ENCODE data around the gene TOX3.

Gene TOX3

GRCh38 chr16:52499060-52499440 is 47.9 kb downstream of the TOX3 start:
- FAIRE-seq = no peak
- DNase-seq (ENCODE audit: insufficient read length, low spot score) = no peak
- TF ChIP-seq POU2F2 (IDR thresholded peaks at IDR 0.05; ENCODE audit: low read depth, low read length) (no peak), PAX5 (IDR thresholded peaks at IDR 0.05; ENCODE audit: insufficient read depth, low read length, severe bottlenecking) (no peak), TAF1 (IDR thresholded peaks at IDR 0.05; ENCODE audit: low read depth, low read length) (no peak), POLR2AphosphoS5 (IDR thresholded peaks at IDR 0.05; ENCODE audit: low read depth, low read length) (no peak), SPI1 (IDR thresholded peaks at IDR 0.05; ENCODE audit: low read depth, low read length) (no peak), POLR2A (IDR thresholded peaks at IDR 0.05; ENCODE audit: low read depth, low read length) (no peak)

GRCh38 chr16:52498328-52499059 is 48.4 kb downstream of the TOX3 start:
- DNase-seq (ENCODE audit: insufficient read length, low spot score) (no peak), FAIRE-seq (no peak)
- TF ChIP-seq SPI1 (IDR thresholded peaks at IDR 0.05; ENCODE audit: low read depth, low read length) (no peak), PAX5 (IDR thresholded peaks at IDR 0.05; ENCODE audit: insufficient read depth, low read length, severe bottlenecking) (no peak), POU2F2 (IDR thresholded peaks at IDR 0.05; ENCODE audit: low read depth, low read length) (no peak), POLR2AphosphoS5 (IDR thresholded peaks at IDR 0.05; ENCODE audit: low read depth, low read length) (no peak), POLR2A (IDR thresholded peaks at IDR 0.05; ENCODE audit: low read depth, low read length) (no peak), TAF1 (IDR thresholded peaks at IDR 0.05; ENCODE audit: low read depth, low read length) (no peak)

- DNase-seq (ENCODE audit: insufficient read length, low spot score) (no peak), FAIRE-seq (no peak)
- TF ChIP-seq SPI1 (IDR thresholded peaks at IDR 0.05; ENCODE audit: low read depth, low read length) (no peak), PAX5 (IDR thresholded peaks at IDR 0.05; ENCODE audit: insufficient read depth, low read length, severe bottlenecking) (no peak), TAF1 (IDR thresholded peaks at IDR 0.05; ENCODE audit: low read depth, low read length) (no peak), POU2F2 (IDR thresholded peaks at IDR 0.05; ENCODE audit: low read depth, low read length) (no peak), POLR2A (IDR thresholded peaks at IDR 0.05; ENCODE audit: low read depth, low read length) (no peak), POLR2AphosphoS5 (IDR thresholded peaks at IDR 0.05; ENCODE audit: low read depth, low read length) (no peak)
Observed at GRCh38 chr16:52497067-52497816, 49.7 kb downstream of the TOX3 start.

GRCh38 chr16:52496051-52496876 is 50.7 kb downstream of the TOX3 start:
- FAIRE-seq (no peak), DNase-seq (ENCODE audit: insufficient read length, low spot score) (no peak)
- no peak for TF ChIP-seq POLR2AphosphoS5 (IDR thresholded peaks at IDR 0.05; ENCODE audit: low read depth, low read length)
- TF ChIP-seq PAX5 (IDR thresholded peaks at IDR 0.05; ENCODE audit: insufficient read depth, low read length, severe bottlenecking) = no peak
- TF ChIP-seq POLR2A (IDR thresholded peaks at IDR 0.05; ENCODE audit: low read depth, low read length) = no peak
- TF ChIP-seq SPI1 (IDR thresholded peaks at IDR 0.05; ENCODE audit: low read depth, low read length) = no peak
- TF ChIP-seq TAF1 (IDR thresholded peaks at IDR 0.05; ENCODE audit: low read depth, low read length) = no peak
- no peak for TF ChIP-seq POU2F2 (IDR thresholded peaks at IDR 0.05; ENCODE audit: low read depth, low read length)

GRCh38 chr16:52494621-52495020 is 52.3 kb downstream of the TOX3 start:
- no peak for DNase-seq (ENCODE audit: insufficient read length, low spot score)
- no peak for TF ChIP-seq POU2F2 (IDR thresholded peaks at IDR 0.05; ENCODE audit: low read depth, low read length)
- FAIRE-seq = no peak

- DNase-seq (ENCODE audit: insufficient read length, low spot score) = no peak
- TF ChIP-seq POLR2A (IDR thresholded peaks at IDR 0.05; ENCODE audit: low read depth, low read length) (no peak), POLR2AphosphoS5 (IDR thresholded peaks at IDR 0.05; ENCODE audit: low read depth, low read length) (no peak), PAX5 (IDR thresholded peaks at IDR 0.05; ENCODE audit: insufficient read depth, low read length, severe bottlenecking) (no peak), TAF1 (IDR thresholded peaks at IDR 0.05; ENCODE audit: low read depth, low read length) (no peak), POU2F2 (IDR thresholded peaks at IDR 0.05; ENCODE audit: low read depth, low read length) (no peak), SPI1 (IDR thresholded peaks at IDR 0.05; ENCODE audit: low read depth, low read length) (no peak)
- FAIRE-seq = no peak
Observed at GRCh38 chr16:52494145-52494544, 52.8 kb downstream of the TOX3 start.

GRCh38 chr16:52492789-52493357 is 54.1 kb downstream of the TOX3 start:
- FAIRE-seq (no peak), DNase-seq (ENCODE audit: insufficient read length, low spot score) (no peak)
- TF ChIP-seq SPI1 (IDR thresholded peaks at IDR 0.05; ENCODE audit: low read depth, low read length) (no peak), POLR2AphosphoS5 (IDR thresholded peaks at IDR 0.05; ENCODE audit: low read depth, low read length) (no peak), TAF1 (IDR thresholded peaks at IDR 0.05; ENCODE audit: low read depth, low read length) (no peak), POU2F2 (IDR thresholded peaks at IDR 0.05; ENCODE audit: low read depth, low read length) (no peak), POLR2A (IDR thresholded peaks at IDR 0.05; ENCODE audit: low read depth, low read length) (no peak), PAX5 (IDR thresholded peaks at IDR 0.05; ENCODE audit: insufficient read depth, low read length, severe bottlenecking) (no peak)

- TF ChIP-seq POLR2A (IDR thresholded peaks at IDR 0.05; ENCODE audit: low read depth, low read length) (no peak), POU2F2 (IDR thresholded peaks at IDR 0.05; ENCODE audit: low read depth, low read length) (no peak), TAF1 (IDR thresholded peaks at IDR 0.05; ENCODE audit: low read depth, low read length) (no peak), SPI1 (IDR thresholded peaks at IDR 0.05; ENCODE audit: low read depth, low read length) (no peak), PAX5 (IDR thresholded peaks at IDR 0.05; ENCODE audit: insufficient read depth, low read length, severe bottlenecking) (no peak), POLR2AphosphoS5 (IDR thresholded peaks at IDR 0.05; ENCODE audit: low read depth, low read length) (no peak)
- FAIRE-seq = no peak
- no peak for DNase-seq (ENCODE audit: insufficient read length, low spot score)
Observed at GRCh38 chr16:52491216-52491615, 55.7 kb downstream of the TOX3 start.

- TF ChIP-seq TAF1 (IDR thresholded peaks at IDR 0.05; ENCODE audit: low read depth, low read length) (no peak), PAX5 (IDR thresholded peaks at IDR 0.05; ENCODE audit: insufficient read depth, low read length, severe bottlenecking) (no peak), POU2F2 (IDR thresholded peaks at IDR 0.05; ENCODE audit: low read depth, low read length) (no peak), POLR2AphosphoS5 (IDR thresholded peaks at IDR 0.05; ENCODE audit: low read depth, low read length) (no peak), SPI1 (IDR thresholded peaks at IDR 0.05; ENCODE audit: low read depth, low read length) (no peak), POLR2A (IDR thresholded peaks at IDR 0.05; ENCODE audit: low read depth, low read length) (no peak)
- FAIRE-seq (no peak), DNase-seq (ENCODE audit: insufficient read length, low spot score) (no peak)
Observed at GRCh38 chr16:52489894-52490293, 57.0 kb downstream of the TOX3 start.

All from GM12891 (cell line).